Measurements from ENCODE around the gene LHFPL5.

Gene LHFPL5

DNA sequence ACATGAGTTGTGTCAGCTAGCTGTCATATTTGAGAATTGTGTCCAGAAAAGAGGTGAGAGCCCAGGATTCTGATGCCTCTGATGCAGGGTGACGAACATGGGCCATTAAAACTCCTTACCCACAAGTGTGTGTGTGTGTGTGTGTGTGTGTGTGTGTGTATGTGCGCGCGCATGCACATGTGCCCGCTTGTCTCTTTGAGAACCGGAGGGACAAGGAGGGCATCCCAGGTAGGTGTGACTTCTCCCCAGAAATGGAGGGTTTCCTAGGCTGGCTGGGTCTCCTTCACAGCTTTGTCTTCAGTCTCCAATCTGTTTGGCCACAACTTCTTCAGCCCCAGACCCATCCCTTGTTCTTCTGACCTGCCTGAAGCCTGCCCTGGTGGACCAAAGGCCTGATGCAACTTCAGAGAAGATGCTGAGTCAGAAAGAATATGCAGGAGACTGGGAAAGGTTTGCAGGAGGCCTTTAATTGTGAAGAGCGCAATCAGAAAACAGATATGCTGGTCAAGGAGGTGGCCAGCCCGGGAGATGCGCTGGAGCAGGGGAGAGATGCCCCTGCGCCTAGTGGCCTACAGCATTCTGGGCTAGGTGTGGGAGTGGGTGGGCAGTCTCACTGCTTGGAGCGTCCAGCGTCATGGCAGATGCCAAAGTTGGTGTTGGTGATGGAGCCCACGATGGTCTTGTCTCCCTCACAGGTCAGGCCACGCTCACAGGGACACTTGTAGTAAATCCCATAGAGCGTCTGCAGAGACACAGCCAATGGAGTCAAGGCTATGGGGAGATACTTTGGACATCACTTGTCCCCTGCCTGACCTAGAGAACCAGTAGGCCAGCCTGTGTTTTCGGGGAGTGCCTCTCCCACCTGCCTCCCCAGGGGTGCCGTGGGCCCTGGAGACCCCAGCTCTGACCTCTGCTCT, 10.4 kb upstream of the LHFPL5 start:
- no peak for DNase-seq (ENCODE audit: low read depth)

DNA sequence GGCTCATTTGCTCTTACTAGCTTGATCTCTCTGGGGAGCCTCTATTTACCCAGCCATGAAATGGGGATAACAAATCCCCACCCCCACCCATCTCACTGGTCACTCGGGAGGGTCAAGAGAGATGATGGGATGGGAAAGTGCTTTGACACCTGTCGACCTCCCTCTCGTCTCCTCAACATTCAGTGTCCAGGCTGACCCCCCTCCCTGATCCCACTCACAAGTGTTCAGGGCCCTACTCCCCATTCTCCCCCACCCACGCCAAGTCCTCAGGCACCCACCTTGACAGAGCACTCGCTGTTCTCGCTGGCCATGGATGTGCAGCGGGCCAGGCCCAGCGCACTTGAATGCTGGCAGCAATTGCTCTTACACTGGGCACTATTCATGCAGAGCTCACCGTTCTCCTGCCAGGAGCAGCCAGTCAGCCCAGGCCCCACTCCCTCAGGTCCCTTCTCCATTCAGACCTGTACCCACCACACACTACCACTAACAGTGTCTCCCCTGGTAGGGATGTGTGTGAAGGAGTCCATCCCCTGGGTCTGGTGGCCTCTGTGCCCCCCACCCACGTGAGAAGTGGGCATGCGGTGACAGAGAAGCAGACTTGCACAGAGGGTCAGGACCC, 9.6 kb upstream of the LHFPL5 start:
- no peak for DNase-seq (ENCODE audit: low read depth)

DNA sequence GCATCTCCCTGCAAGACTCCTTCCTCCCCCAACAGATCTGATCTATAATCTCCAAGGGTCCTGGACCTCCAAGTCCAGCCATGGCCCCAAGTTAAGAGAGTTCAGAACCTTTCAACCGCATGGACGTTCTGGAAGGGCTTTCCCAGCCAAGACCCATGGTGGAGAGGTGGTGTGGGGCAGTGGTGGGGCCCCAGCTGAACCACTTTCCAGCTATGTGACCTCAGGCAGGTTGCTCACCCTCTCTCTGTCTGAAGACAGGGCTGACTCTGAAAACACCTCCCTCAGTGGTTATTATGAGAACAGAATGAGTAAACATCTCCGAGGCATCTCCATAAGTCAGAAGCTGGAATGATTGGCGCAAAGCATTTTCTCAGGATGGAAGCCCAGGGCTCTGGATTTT, 8.9 kb upstream of the LHFPL5 start:
- DNase-seq (ENCODE audit: low read depth): no peak

DNA sequence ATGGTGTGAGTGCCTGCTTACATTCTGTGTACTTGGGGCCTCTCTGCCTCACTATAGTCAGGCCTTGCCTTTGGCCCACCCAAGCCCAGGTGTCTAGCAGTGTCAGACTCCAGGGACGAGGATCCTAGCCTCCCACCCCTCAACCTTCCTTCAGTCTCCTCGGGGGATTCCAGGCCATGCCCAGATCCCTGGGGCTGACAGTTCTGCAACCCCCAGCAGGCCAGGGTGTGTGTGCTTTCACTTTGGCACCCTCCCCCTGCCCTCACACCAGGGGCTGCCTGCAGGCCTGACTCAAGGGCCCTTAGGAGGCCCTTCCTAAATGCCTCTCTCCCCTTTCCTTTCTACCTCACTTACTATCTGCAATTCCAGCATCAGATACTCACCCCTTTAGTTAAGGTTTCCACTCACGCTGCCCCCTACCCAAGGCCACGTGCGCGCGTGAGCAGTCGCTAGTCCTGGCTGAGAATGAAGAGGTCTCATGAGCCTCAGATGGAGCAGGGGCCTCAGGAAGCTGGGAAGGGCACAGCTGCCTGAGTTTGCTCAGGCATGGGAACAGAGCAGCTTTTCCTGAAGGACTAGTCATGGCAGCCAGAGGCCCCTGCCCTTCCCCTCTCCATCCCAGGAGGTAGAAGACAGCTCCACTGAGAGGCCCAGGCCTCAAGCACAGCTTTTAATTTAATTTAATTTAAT, 7.2 kb upstream of the LHFPL5 start:
- no peak for DNase-seq (ENCODE audit: low read depth)

DNA sequence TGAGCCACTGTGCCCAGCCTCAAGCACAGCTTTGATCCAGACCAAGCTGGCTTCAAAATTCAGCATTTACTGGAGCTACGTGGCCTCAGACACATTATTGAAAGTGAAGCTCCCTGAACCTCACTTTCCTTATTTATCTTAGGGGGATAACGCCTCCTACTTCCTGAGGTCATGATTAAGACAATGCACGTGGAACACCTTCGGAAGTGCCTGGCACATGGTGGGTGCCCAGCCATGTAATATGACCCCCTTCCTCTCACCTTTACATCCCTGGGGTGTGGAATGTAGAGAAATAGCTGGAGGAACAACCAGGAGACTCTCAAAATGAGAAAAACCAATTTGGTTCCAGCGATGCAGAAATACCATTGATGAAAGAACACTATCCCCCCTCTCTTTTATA, 6.4 kb upstream of the LHFPL5 start:
- DNase-seq (ENCODE audit: low read depth): no peak

DNA sequence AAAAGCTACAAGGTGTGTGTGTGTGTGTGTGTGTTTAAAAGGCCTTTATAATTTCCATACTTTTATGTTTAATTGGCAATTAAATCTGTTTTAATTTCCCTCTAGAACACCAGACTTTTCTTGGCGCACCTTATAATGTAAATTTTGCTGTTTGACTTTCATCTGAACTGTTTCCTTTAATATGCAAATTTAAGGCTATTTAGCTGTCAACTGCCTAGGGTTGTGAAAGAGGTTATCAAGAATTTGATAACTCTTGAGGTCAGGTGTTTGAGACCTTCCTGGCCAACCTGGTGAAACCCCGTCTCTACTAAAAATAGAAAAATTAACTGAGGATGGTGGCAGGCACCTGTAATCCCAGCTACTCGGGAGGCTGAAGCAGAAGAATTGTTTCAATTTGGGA, 4.0 kb upstream of the LHFPL5 start:
- DNase-seq (ENCODE audit: low read depth): no peak

DNA sequence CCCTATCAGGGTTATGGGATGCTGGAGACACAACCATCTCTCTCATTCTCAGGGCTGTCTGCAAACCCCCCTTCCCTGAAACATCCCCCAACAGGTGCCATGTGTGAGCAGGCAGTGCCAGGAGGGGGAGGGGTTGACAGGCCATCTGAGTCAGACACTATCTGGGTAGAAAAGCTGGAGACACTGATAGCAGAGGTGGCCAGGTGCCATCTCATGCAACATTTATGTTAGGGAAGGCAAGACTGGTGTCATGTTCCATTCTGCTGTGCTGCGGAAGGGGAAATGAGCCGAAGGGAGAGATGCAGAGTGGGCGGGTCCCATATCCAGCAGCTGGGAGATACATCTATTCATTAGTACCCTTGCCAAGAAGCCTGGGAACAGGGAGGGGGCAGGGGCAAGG, 3.5 kb downstream of the LHFPL5 start:
- no peak for DNase-seq (ENCODE audit: low read depth)

DNA sequence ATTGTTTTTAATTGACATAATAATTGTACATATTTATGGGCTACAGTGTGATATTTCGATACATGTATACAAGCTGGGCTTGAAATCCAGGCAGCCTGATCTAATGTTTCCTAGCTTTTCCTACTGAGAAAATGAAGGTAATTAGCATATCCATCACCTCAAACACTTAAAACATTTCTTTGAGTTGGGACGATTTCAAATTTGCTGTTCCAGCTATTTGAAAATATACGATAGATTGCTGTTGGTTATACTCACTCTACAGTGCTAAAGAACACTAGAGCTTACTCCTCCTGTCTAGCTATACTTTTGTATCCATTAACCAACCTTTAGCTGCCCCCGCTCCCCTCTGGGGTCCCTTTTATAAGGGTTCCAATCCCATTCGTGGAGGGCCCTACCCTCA, 4.7 kb downstream of the LHFPL5 start:
- no peak for DNase-seq (ENCODE audit: low read depth)

DNA sequence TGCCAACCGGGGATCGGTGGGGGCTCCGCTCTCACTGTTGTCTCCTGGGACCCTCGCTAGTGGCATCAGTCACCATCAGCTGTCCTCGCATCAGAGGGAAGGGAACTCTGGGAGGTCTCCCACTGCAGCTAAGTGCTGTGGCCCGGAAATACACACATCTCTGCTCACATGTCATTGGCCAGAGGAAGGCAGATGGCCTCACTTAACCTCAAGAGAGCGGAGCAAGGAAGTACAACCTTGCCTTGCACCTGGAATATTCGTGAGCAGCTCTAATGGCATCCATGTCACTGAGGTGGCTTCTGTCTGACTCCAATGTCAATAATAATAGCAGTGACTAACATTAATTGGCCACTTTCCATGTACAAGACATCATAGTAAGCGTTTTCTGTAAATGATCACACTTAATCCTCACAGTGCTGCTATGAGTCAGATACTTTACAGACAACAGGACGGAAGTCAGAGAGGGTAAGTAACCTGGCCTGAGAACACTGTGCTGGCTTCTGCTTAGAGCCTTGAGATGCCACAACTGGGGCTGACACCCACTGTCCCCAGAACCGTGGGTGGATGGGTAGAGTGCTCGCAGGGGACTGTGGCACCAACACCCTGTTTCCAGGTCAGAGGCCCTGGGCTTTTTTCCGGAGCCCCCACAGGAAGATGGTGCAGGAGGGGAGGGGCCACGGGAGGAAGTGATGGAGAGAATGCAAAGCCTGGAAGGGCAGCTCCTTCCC, 6.0 kb downstream of the LHFPL5 start:
- DNase-seq (ENCODE audit: low read depth): no peak

DNA sequence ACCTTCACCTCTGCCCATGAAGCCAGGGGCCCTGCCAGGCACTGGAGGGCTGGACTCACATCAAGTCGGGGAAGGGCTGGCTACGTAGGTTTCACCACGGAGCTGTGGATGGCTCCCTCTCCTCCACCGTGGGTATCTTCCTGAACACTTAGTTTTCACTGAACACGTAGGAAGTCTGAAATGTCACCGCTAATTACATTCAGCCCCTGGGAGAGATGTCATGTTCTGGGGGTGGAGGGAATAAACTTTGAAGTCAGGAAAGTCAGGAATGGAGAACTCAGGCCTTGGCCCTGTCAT, 6.5 kb downstream of the LHFPL5 start:
- DNase-seq (ENCODE audit: low read depth): no peak

DNA sequence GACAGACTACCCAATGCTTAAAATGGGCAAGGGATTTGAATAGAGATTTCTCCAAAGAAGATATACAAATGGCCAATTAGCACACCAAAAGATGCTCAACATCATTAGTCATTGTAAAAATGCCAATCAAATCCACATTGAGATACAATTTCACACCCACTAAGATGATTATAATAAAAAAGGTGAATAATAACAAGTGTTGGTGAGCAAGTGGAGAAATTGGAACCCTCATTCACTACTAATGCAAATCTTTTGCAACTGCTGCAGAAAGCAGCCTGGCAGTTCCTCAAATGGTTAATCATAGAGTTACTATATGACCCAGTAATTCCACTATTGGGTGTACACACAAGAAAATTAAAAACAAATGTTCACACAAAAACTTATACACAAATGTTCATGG, 12.4 kb downstream of the LHFPL5 start:
- DNase-seq (ENCODE audit: low read depth): no peak

DNA sequence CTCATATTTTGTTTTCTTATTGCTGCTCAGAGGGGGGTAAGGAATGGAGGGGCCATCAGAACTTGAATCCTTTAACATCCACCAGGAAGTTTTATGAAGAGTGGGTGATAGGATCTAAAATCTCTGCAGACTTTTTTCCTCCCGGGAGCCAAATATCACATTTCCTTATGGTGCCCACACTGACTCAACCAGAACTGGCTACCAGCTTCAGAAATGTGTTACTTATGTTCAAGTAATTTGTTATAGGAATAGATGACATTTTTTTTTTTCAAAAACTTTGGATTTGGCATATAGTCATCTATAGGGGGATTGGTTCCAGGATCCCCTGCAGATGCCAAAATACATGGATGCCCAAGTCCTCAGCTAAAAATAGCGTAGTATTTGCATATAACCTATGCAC, 18.4 kb downstream of the LHFPL5 start:
- no peak for DNase-seq (ENCODE audit: low read depth)

DNA sequence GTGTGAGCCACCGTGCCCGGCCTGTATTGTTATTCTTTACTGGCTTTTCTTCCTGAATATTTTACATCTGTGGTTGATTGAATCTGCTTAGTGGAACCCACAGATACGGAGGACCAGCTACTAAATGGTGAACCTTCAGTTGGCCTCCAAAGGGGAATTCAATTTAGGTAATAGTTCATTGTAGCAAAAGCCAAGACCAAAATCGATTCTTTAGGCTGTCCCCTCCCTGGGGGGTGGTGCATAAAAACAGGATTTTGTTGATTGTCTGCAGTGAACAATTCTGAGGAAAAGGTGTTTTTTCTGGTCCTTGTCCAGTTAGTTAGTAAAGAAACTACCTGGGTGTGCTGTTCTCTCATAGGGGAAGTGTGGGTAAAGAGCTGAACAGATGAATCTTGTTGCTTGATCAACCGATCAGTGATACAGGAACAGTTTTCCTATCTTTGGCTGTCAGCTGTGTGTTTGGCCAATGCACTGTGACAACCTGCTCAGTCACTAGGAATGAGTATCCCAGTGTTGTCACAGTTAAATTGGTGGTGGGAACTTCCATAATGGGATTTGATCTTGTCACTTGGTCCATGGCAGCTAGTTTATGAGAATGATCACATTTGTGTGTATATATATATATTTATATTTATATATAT, 19.5 kb downstream of the LHFPL5 start:
- no peak for DNase-seq (ENCODE audit: low read depth)

DNA sequence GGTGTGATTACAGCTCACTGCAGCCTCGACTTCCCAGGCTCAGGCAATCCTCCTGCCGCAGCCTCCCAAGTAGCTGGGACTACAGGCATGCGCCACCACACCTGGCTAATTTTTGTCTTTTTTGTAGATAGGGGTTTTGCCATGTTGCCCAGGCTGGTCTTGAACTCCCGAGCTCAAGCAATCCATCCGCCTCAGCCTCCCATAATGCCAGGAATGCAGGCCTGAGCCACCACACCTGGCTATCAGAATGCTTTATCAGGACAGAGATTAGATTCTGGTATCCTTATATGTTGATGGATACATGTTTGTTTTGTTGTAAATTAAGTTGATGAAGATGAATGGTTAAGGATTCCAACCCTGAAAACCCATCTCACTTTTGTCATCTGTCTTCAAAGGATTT, 24.2 kb downstream of the LHFPL5 start:
- DNase-seq (ENCODE audit: low read depth): no peak

DNA sequence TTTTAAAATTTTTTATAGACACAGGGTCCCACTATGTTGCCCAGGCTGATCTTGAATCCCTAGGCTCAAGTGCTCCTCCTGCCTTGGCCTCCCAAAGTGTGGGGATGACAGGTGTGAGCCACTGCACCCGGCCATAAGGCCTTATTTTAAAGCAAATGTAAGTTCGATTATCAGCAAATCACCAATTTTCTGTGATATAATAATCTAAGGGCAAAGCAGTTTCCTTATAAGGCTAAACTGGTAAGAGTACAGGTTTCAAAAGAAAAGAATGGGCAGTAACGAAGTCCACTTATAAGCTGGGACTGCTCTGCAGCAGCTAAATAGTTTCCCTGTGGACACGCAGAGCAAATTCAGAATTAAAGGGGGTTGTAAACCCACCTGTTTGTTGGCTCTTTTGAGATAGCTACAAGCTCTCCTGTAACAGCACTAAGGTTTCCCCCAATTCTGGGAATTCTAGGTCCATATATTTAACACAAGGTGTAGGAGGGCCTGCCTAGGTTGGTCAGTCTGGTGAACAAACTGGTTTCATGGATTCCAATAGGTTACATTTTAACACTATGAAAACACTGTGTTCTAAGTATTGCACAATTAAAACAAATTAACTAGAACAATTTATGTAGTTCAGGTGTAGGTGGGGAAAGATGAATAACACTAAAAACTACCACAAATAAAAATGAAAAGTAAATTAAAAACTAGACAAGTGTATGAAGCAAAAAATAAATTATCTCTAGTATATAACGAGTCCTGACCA, 26.3 kb downstream of the LHFPL5 start:
- DNase-seq (ENCODE audit: low read depth): no peak

DNA sequence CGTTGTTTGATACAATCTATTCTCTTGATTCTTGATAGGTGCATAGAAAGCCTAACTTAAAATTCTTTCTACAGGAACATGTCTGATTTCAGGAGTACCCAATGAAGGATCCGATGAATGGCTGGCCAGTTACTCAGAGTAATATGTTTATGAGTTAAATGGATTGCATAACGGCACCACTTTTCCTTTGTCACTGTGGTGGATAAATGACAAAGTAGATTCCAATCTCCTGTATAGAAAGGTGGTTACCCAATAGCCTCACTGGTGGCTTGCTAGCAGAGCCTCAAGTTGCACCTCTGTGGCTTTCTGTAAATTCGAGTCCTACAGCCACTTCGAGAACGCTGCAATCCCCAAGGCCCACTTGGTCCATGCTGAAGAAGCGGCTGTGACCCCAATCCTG, 28.4 kb downstream of the LHFPL5 start:
- no peak for DNase-seq (ENCODE audit: low read depth)

DNA sequence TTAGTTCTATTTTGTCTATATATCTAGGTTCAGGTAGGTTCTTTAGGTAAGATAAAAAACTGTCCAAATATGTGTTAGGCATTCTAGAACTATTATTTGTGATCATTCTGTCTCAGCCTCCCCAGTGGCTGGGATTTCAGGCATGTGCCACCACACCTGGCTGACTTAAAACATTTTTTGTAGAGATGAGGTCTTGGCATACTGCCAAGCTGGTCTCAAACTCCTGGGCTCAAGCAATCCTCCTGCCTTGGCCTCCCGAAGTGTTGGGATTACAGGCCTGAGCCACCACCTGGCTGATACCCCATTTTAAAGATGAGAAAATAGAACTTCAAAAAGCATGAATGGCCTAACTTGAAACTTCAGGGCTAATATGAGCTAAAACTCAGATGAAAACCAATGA, 33.9 kb downstream of the LHFPL5 start:
- DNase-seq (ENCODE audit: low read depth): no peak

DNA sequence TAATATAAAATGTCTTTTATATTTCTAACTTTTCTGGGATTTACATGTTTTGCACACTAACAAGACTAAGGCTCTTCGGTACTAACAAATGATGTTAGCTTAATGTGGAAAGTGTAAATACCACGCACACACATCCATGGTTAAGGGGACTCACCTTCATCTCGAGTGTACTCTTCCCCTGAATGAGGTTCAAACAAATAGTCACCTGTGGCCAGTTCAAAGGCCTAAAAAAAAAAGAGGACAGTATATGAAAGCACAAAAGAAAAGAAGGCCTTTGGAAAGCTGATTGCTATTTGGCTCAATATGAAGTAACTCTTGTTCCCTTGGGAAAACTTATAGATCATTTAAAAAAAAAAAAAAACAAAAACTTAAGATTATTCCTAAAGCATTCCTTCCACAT, 37.2 kb downstream of the LHFPL5 start:
- DNase-seq (ENCODE audit: low read depth): no peak

DNA sequence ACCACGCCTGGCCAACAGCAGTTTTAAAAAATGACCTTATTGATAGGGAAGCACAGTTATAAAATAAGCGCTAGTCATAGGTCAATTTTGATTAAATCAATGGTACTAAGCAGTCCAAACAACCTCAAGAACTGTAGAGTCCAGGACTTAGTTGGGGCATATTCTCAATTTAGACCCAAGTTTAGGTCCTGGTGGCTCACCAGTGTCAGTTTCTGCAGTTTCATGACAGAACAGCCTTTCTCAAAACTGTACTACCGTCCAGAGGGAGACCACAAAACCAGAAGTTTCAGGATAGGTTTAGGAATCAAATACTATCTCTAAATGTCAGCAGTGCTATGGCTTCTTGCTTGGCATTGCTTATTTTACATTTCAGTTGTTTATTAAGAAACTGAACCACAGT, 39.1 kb downstream of the LHFPL5 start:
- DNase-seq (ENCODE audit: low read depth): no peak

DNA sequence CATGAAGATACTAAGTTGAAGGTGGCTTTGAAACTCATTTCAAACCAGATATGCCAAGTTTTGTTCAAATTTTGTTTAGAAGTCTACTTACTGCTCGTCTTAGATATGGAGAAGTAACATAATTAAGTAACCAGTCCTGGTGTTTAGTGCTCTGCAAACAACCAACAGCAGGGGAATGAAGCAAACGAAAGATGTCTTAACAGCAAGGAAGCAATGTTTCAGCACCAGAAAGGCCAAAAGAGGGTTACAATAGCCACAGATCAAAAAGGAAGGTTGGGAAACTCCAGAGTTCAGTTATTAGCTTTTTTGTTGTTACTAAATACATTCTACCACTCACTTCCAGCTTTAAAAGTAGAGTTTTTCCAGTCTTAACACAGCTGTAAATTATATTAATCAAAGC, 45.1 kb downstream of the LHFPL5 start:
- no peak for DNase-seq (ENCODE audit: low read depth)

DNA sequence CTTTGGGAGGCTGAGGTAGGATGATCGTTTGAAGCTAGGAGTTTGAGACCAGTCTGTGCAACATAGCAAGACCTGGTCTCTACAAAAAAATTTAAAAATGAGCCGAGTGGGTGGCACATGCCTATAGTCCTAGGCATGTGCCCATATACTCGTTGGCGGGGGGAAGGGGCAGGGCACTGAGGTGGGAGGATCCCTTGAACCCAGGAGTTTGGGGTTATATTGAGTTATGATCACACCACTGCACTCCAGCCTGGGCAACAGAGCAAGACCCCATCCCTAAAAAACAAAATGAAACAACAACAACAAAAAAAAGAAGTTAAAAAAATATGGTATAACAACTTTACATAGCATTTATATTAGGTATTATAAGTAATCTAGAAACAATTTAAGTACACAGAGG, 47.8 kb downstream of the LHFPL5 start:
- DNase-seq (ENCODE audit: low read depth): no peak

DNA sequence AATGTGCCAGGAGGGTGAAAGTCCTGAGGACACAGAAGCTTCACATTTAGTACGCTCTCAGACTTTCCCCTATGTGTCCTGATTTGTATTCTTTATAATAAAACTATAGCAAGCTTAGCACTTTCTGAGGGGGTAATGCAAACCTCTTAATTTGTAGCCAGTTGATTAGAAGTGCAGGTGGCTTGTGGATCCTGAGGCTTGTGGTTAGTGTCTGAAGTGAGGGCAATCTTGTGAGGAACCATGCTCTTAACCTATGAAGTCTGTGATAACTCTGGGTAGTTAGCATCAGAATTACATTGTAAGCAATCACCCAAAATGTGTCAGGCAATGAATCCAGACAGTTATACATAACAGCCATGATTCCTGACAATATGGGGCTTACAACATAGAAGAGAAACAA, 51.1 kb downstream of the LHFPL5 start:
- no peak for DNase-seq (ENCODE audit: low read depth)

Measured in T-helper 22 cell (primary cell).